Neural progenitor cell (in vitro differentiated cells): ENCODE measurements around the gene BBS9. TPM values are rescaled to one million over a fixed set of nuclear protein-coding genes. Genes with fewer than 3 reads are reported as not detected.

Experiments used
- DNase-seq: peaks from one replicate; pipeline ENCODE4 v3.0.0-alpha.2; 2016; ENCODE audit warnings: low spot score
- H2AFZ ChIP-seq: fragments of 200-600 bp; sonication (generic); replicated peaks from 2 replicates; pipeline ENCODE4 v1.6.1; 2016; ENCODE audit warnings: antibody characterized with exemption
- H3F3A ChIP-seq: fragments of 200-600 bp; sonication (generic); 2 replicates; pipeline ENCODE4 v1.6.1; 2016; ENCODE audit warnings: antibody characterized with exemption, low read depth
- H3K27ac ChIP-seq: fragments of 200-600 bp; sonication (generic); 2 replicates; pipeline ENCODE4 v1.5.1; 2016; ENCODE audit warnings: mild to moderate bottlenecking
- H3K27me3 ChIP-seq: fragments of 200-600 bp; sonication (generic); 2 replicates; pipeline ENCODE4 v1.6.1; 2016; ENCODE audit warnings: mild to moderate bottlenecking, moderate library complexity
- H3K36me3 ChIP-seq: fragments of 200-600 bp; sonication (generic); 2 replicates; pipeline ENCODE4 v1.5.1; 2016
- H3K4me1 ChIP-seq: fragments of 200-600 bp; sonication (generic); 2 replicates; pipeline ENCODE4 v1.6.1; 2016; ENCODE audit warnings: mixed run types
- H3K4me2 ChIP-seq: fragments of 200-600 bp; sonication (generic); 2 replicates; pipeline ENCODE4 v1.6.1; 2016
- H3K4me3 ChIP-seq: fragments of 200-600 bp; sonication (generic); 2 replicates; pipeline ENCODE4 v1.5.1; 2016
- H3K79me2 ChIP-seq: fragments of 200-600 bp; sonication (generic); 2 replicates; pipeline ENCODE4 v1.6.1; 2016; ENCODE audit warnings: low read depth
- H3K9ac ChIP-seq: fragments of 200-600 bp; sonication (generic); 2 replicates; pipeline ENCODE4 v1.6.1; 2016
- H3K9me3 ChIP-seq: fragments of 200-600 bp; sonication (generic); 2 replicates; pipeline ENCODE4 v1.5.1; 2016; ENCODE audit warnings: low read depth
- H4K20me1 ChIP-seq: fragments of 200-600 bp; sonication (generic); 2 replicates; pipeline ENCODE4 v1.6.1; 2016; ENCODE audit warnings: low read depth
- H3K27ac Mint-ChIP-seq: 3 replicates; pipeline ENCODE4 v1.8.0; 2021; ENCODE audit warnings: mixed read lengths
- H3K27me3 Mint-ChIP-seq: 2 replicates; pipeline ENCODE4 v1.8.0; 2022; ENCODE audit warnings: low read depth, mild to moderate bottlenecking, inconsistent platforms, moderate library complexity, mixed read lengths; ENCODE audit not compliant: insufficient read depth
- H3K36me3 Mint-ChIP-seq: 3 replicates; pipeline ENCODE4 v1.8.0; 2021; ENCODE audit warnings: mixed read lengths
- H3K4me1 Mint-ChIP-seq: 3 replicates; pipeline ENCODE4 v1.8.0; 2021; ENCODE audit warnings: mixed read lengths
- H3K4me3 Mint-ChIP-seq: 3 replicates; pipeline ENCODE4 v1.8.0; 2021; ENCODE audit warnings: mild to moderate bottlenecking, moderate library complexity, mixed read lengths
- H3K9me3 Mint-ChIP-seq: 3 replicates; pipeline ENCODE4 v1.8.0; 2020; ENCODE audit warnings: mixed read lengths
- CTCF ChIP-seq: fragments of 200-600 bp; sonication (generic); IDR thresholded peaks from 2 replicates; pipeline ENCODE4 v1.5.1; 2017; ENCODE audit warnings: antibody characterized with exemption, mild to moderate bottlenecking
- EZH2 ChIP-seq: fragments of 200-600 bp; sonication (generic); IDR thresholded peaks from 2 replicates; pipeline ENCODE4 v1.6.1; 2017; ENCODE audit warnings: antibody characterized with exemption, mild to moderate bottlenecking, moderate library complexity
- EZH2phosphoT487 ChIP-seq: fragments of 200-600 bp; sonication (generic); IDR thresholded peaks from 2 replicates; pipeline ENCODE4 v1.6.1; 2017; ENCODE audit warnings: antibody characterized with exemption
- total RNA-seq: library from RNA; depleted of rRNA; stranded (reverse); fragments of >200 nt; gene quantifications from 2 replicates; pipeline ENCODE4 v1.2.3, GENCODE V29; 2015; ENCODE audit warnings: low replicate concordance

The BBS9 gene
- total RNA-seq, 1 donor from 2014 or later: 40.3 TPM

GRCh38 chr7:33200282-33200681 lies 70.9 kb downstream of the BBS9 start:
- H3K27me3 ChIP-seq: no peaks in the 10 kb centered on the region

GRCh38 chr7:33201821-33202220 lies 72.5 kb downstream of the BBS9 start:
- H3K4me2 ChIP-seq: no peak overlapping the region
- Mint-ChIP-seq H3K27ac (no peak overlapping the region), H3K27me3 (no peaks in the 10 kb centered on the region), H3K36me3 (no peaks in the 10 kb centered on the region), H3K9me3 (no peaks in the 10 kb centered on the region), H3K4me1 (no peaks in the 10 kb centered on the region), H3K4me3 (no peak overlapping the region)
- H3K9me3 ChIP-seq: no peaks in the 10 kb centered on the region
- no peak overlapping the region for H3K4me3 ChIP-seq
- H3K79me2 ChIP-seq: no peaks in the 10 kb centered on the region
- TF ChIP-seq EZH2phosphoT487 (no peak), EZH2 (no peak), CTCF (no peak)
- no peak overlapping the region for H3K9ac ChIP-seq
- no peaks in the 10 kb centered on the region for H3K27me3 ChIP-seq
- no peak for DNase-seq
- H3K36me3 ChIP-seq: no peaks in the 10 kb centered on the region
- no peaks in the 10 kb centered on the region for H3F3A ChIP-seq
- H3K27ac ChIP-seq: no peak overlapping the region
- H4K20me1 ChIP-seq: no peaks in the 10 kb centered on the region
- H2AFZ ChIP-seq: no peak overlapping the region
- no peaks in the 10 kb centered on the region for H3K4me1 ChIP-seq

More at GRCh38 chr7:33200282-33200681, 70.9 kb downstream of the BBS9 start:
- H3K4me1 Mint-ChIP-seq: no peaks in the 10 kb centered on the region
- H3K27ac ChIP-seq: no peak overlapping the region
- H3K27me3 Mint-ChIP-seq: no peaks in the 10 kb centered on the region
- H3K9me3 ChIP-seq: no peaks in the 10 kb centered on the region
- no peak overlapping the region for H3K27ac Mint-ChIP-seq
- H3K4me2 ChIP-seq: no peak overlapping the region
- H3K9ac ChIP-seq: no peak overlapping the region
- no peaks in the 10 kb centered on the region for H3K9me3 Mint-ChIP-seq
- no peaks in the 10 kb centered on the region for H3F3A ChIP-seq
- no peak overlapping the region for H3K4me3 Mint-ChIP-seq
- no peak overlapping the region for H2AFZ ChIP-seq
- H3K4me1 ChIP-seq: no peaks in the 10 kb centered on the region
- H3K36me3 Mint-ChIP-seq: no peaks in the 10 kb centered on the region
- TF ChIP-seq EZH2 (no peak), EZH2phosphoT487 (no peak), CTCF (no peak)
- no peak for DNase-seq
- no peaks in the 10 kb centered on the region for H3K36me3 ChIP-seq
- no peaks in the 10 kb centered on the region for H4K20me1 ChIP-seq
- H3K4me3 ChIP-seq: no peak overlapping the region
- no peaks in the 10 kb centered on the region for H3K79me2 ChIP-seq

- TF ChIP-seq EZH2 (no peak), CTCF (no peak), EZH2phosphoT487 (no peak)
- H3K27me3 ChIP-seq: no peaks in the 10 kb centered on the region
These were observed 81.6 kb downstream of the BBS9 start for GRCh38 chr7:33210958-33211357.

GRCh38 chr7:33212144-33212543 lies 82.8 kb downstream of the BBS9 start:
- Histone ChIP-seq H2AFZ (no peak overlapping the region), H3F3A (no peaks in the 10 kb centered on the region), H3K4me2 (no peak overlapping the region), H3K27ac (no peak overlapping the region), H3K36me3 (no peaks in the 10 kb centered on the region), H3K9me3 (peaks cover 14% of the 10 kb centered on the region), H3K79me2 (no peaks in the 10 kb centered on the region), H3K4me3 (no peak overlapping the region), H4K20me1 (no peaks in the 10 kb centered on the region), H3K27me3 (no peaks in the 10 kb centered on the region), H3K9ac (no peak overlapping the region), H3K4me1 (no peaks in the 10 kb centered on the region)
- Mint-ChIP-seq H3K27ac (no peak overlapping the region), H3K4me3 (no peak overlapping the region), H3K4me1 (no peaks in the 10 kb centered on the region), H3K36me3 (peaks cover 8% of the 10 kb centered on the region), H3K27me3 (no peaks in the 10 kb centered on the region), H3K9me3 (peaks cover 41% of the 10 kb centered on the region)
- DNase-seq: no peak
- TF ChIP-seq CTCF (no peak), EZH2 (no peak), EZH2phosphoT487 (no peak)

More at GRCh38 chr7:33210958-33211357, 81.6 kb downstream of the BBS9 start:
- H3K4me3 ChIP-seq: no peak overlapping the region
- no peaks in the 10 kb centered on the region for H3F3A ChIP-seq
- no peaks in the 10 kb centered on the region for H3K79me2 ChIP-seq
- no peak overlapping the region for H2AFZ ChIP-seq
- H3K4me1 ChIP-seq: no peaks in the 10 kb centered on the region
- Mint-ChIP-seq H3K36me3 (peaks cover 8% of the 10 kb centered on the region), H3K27me3 (no peaks in the 10 kb centered on the region), H3K9me3 (peaks cover 41% of the 10 kb centered on the region), H3K4me3 (no peak overlapping the region), H3K4me1 (no peaks in the 10 kb centered on the region), H3K27ac (no peak overlapping the region)
- no peaks in the 10 kb centered on the region for H3K36me3 ChIP-seq
- H3K9me3 ChIP-seq: peaks cover 14% of the 10 kb centered on the region
- H3K9ac ChIP-seq: no peak overlapping the region
- no peaks in the 10 kb centered on the region for H4K20me1 ChIP-seq
- no peak overlapping the region for H3K4me2 ChIP-seq
- no peak overlapping the region for H3K27ac ChIP-seq
- DNase-seq: no peak
